ENCODE measurements around the gene MYPN.

The MYPN gene

GRCh38 chr10:68096913-68097516 lies 12.3 kb upstream of the MYPN start:
- no peak for DNase-seq

- no peak for DNase-seq
Observed at GRCh38 chr10:68099736-68100135, 9.6 kb upstream of the MYPN start.

- DNase-seq = no peak
Observed at GRCh38 chr10:68101066-68101465, 8.2 kb upstream of the MYPN start.

- DNase-seq = no peak
Observed at GRCh38 chr10:68103261-68103878, 5.9 kb upstream of the MYPN start.

- DNase-seq = no peak
Observed at GRCh38 chr10:68103901-68104300, 5.4 kb upstream of the MYPN start.

- no peak for DNase-seq
Observed at GRCh38 chr10:68105820-68106219, 3.5 kb upstream of the MYPN start.

- no peak for DNase-seq
Observed at GRCh38 chr10:68106656-68107055, 2.6 kb upstream of the MYPN start.

- no peak for DNase-seq
Observed at GRCh38 chr10:68107651-68108050, 1.6 kb upstream of the MYPN start.

- no peak for DNase-seq
Observed at GRCh38 chr10:68108051-68108450, 1.2 kb upstream of the MYPN start.

GRCh38 chr10:68108653-68109052 lies 635 bp upstream of the MYPN start:
- no peak for DNase-seq

GRCh38 chr10:68110027-68110426 lies 739 bp downstream of the MYPN start:
- no peak for DNase-seq

GRCh38 chr10:68111584-68111983 lies 2.3 kb downstream of the MYPN start:
- DNase-seq = no peak

GRCh38 chr10:68112837-68113236 lies 3.5 kb downstream of the MYPN start:
- no peak for DNase-seq

- no peak for DNase-seq
Observed at GRCh38 chr10:68118657-68119056, 9.4 kb downstream of the MYPN start.

GRCh38 chr10:68121020-68121743 lies 11.9 kb downstream of the MYPN start:
- DNase-seq = no peak

- no peak for DNase-seq
Observed at GRCh38 chr10:68121852-68122251, 12.6 kb downstream of the MYPN start.

GRCh38 chr10:68124718-68125117 lies 15.4 kb downstream of the MYPN start:
- no peak for DNase-seq

GRCh38 chr10:68125772-68126171 lies 16.5 kb downstream of the MYPN start:
- DNase-seq = no peak

GRCh38 chr10:68128015-68128414 lies 18.7 kb downstream of the MYPN start:
- DNase-seq = no peak

GRCh38 chr10:68132391-68132790 lies 23.1 kb downstream of the MYPN start:
- DNase-seq = no peak

- DNase-seq = no peak
Observed at GRCh38 chr10:68133523-68133922, 24.2 kb downstream of the MYPN start.

- no peak for DNase-seq
Observed at GRCh38 chr10:68135362-68135761, 26.1 kb downstream of the MYPN start.

- DNase-seq = no peak
Observed at GRCh38 chr10:68135922-68136792, 26.9 kb downstream of the MYPN start.

All from hippocampal formation (tissue), 2 donors.